ENCODE data around the gene PTPRA. TPM values are rescaled to one million over a fixed set of nuclear protein-coding genes. Genes with fewer than 3 reads are reported as not detected.

PTPRA gene
- total and polyA plus RNA-seq, 2 of the 13 experiments (the other 11 are each of a cell fraction or from before 2014, with no cell fraction given), result 47.2 to 127 TPM

- TF ChIP-seq PRDM10 (CRISPR knock-in tag; IDR thresholded peaks at IDR 0.05; ENCODE audit: low read depth) (no peak; the same call in 1 of the 2 replicates), FLYWCH1 (CRISPR knock-in tag; IDR thresholded peaks at IDR 0.05) (no peak), ZNF382 (CRISPR knock-in tag; IDR thresholded peaks at IDR 0.05; ENCODE audit: borderline replicate concordance) (no peak), TARDBP (CRISPR knock-in tag; IDR thresholded peaks at IDR 0.05) (peak; percentile 48; the same call in 1 of the 2 replicates), ZNF251 (CRISPR knock-in tag; IDR thresholded peaks at IDR 0.05) (no peak), SOX13 (IDR thresholded peaks at IDR 0.05) (0 out of 2 replicates have a peak, but pooled peaks have one; percentile 43), SOX13 (CRISPR knock-in tag; conservative IDR thresholded peaks at IDR 0.05 in 1 of 2, IDR thresholded peaks at IDR 0.05 in 1 of 2) (peak in 1 of 2 experiments; percentile 16; a peak in 1 of 4 replicates), FOXJ3 (CRISPR knock-in tag; IDR thresholded peaks at IDR 0.05; ENCODE audit: borderline replicate concordance) (0 out of 2 replicates have a peak, but pooled peaks have one; percentile 33), HINFP (CRISPR knock-in tag; IDR thresholded peaks at IDR 0.05; ENCODE audit: low read depth) (no peak; the same call in 1 of the 2 replicates), ZNF101 (CRISPR knock-in tag; IDR thresholded peaks at IDR 0.05; ENCODE audit: borderline replicate concordance, low read depth) (no peak), HNF4G (IDR thresholded peaks at IDR 0.05; ENCODE audit: borderline replicate concordance, low read depth, low read length) (no peak), HNF4G (CRISPR knock-in tag; IDR thresholded peaks at IDR 0.05; ENCODE audit: borderline replicate concordance, low read depth) (no peak), EHMT2 (IDR thresholded peaks at IDR 0.05; ENCODE audit: borderline replicate concordance, low read depth, low read length) (no peak), MBD4 (IDR thresholded peaks at IDR 0.05; ENCODE audit: borderline replicate concordance, low read length) (no peak), THAP11 (CRISPR knock-in tag; IDR thresholded peaks at IDR 0.05) (no peak), ATF7 (IDR thresholded peaks at IDR 0.05) (no peak), ATF7 (CRISPR knock-in tag; IDR thresholded peaks at IDR 0.05) (peak; percentile 81; the same call in 1 of the 2 replicates)
- TF ChIP-seq, protein P1, sequence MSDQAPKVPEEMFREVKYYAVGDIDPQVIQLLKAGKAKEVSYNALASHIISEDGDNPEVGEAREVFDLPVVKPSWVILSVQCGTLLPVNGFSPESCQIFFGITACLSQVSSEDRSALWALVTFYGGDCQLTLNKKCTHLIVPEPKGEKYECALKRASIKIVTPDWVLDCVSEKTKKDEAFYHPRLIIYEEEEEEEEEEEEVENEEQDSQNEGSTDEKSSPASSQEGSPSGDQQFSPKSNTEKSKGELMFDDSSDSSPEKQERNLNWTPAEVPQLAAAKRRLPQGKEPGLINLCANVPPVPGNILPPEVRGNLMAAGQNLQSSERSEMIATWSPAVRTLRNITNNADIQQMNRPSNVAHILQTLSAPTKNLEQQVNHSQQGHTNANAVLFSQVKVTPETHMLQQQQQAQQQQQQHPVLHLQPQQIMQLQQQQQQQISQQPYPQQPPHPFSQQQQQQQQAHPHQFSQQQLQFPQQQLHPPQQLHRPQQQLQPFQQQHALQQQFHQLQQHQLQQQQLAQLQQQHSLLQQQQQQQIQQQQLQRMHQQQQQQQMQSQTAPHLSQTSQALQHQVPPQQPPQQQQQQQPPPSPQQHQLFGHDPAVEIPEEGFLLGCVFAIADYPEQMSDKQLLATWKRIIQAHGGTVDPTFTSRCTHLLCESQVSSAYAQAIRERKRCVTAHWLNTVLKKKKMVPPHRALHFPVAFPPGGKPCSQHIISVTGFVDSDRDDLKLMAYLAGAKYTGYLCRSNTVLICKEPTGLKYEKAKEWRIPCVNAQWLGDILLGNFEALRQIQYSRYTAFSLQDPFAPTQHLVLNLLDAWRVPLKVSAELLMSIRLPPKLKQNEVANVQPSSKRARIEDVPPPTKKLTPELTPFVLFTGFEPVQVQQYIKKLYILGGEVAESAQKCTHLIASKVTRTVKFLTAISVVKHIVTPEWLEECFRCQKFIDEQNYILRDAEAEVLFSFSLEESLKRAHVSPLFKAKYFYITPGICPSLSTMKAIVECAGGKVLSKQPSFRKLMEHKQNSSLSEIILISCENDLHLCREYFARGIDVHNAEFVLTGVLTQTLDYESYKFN (CRISPR knock-in tag; conservative IDR thresholded peaks at IDR 0.05), result no peak; the same call in none of the 2 replicates
- TF ChIP-seq, protein P2, sequence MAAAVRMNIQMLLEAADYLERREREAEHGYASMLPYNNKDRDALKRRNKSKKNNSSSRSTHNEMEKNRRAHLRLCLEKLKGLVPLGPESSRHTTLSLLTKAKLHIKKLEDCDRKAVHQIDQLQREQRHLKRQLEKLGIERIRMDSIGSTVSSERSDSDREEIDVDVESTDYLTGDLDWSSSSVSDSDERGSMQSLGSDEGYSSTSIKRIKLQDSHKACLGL (CRISPR knock-in tag; IDR thresholded peaks at IDR 0.05), result peak; percentile 89
Measured at GRCh38 chr20:2872459-2873009, 747 bp upstream of the PTPRA start (continued).
